PC-9 (cell line): Measurements from ENCODE around the gene IMMT. TPM values are rescaled to one million over a fixed set of nuclear protein-coding genes. Genes with fewer than 3 reads are reported as not detected.

Experiments
- BruUV-seq: library from RNA; stranded (reverse); fragments of 400-500 nt; replicated peaks from 2 replicates; lab custom pipeline; 2021; lab: Mats Ljungman, UMichigan
- CTCF ChIA-PET: fragments of 300-600 bp; sonication (Branson Sonifier 250); formaldehyde crosslinking; loops from one replicate; lab custom pipeline; 2022; ENCODE audit warnings: antibody characterized with exemption; lab: Charles Lee
- POLR2A ChIA-PET: fragments of 300-600 bp; sonication (Branson Sonifier 250); formaldehyde crosslinking; loops from one replicate; lab custom pipeline; 2022; ENCODE audit warnings: antibody characterized with exemption; ENCODE audit not compliant: unreplicated experiment; lab: Charles Lee
- DNase-seq, 2 experiments: peaks; one replicate each; pipeline versions ENCODE4 v3.0.0 to v3.0.0-alpha.2; 2015 to 2022; ENCODE audit warnings: mixed read lengths in 1 of 2
- H2AFZ ChIP-seq: fragments of 200-600 bp; sonication (generic); 2 replicates; pipeline ENCODE4 v1.8.1; 2017; ENCODE audit warnings: antibody characterized with exemption
- H3F3A ChIP-seq: fragments of 200-600 bp; sonication (generic); 2 replicates; pipeline ENCODE4 v1.8.1; 2017; ENCODE audit warnings: antibody characterized with exemption, mild to moderate bottlenecking, low read depth; ENCODE audit not compliant: insufficient read depth
- H3K27ac ChIP-seq: fragments of 200-600 bp; sonication (generic); 2 replicates; pipeline ENCODE4 v1.6.1; 2016; ENCODE audit warnings: mixed run types
- H3K27me3 ChIP-seq: fragments of 200-600 bp; sonication (generic); 2 replicates; pipeline ENCODE4 v1.6.1; 2016; ENCODE audit warnings: low read depth, mixed run types; ENCODE audit not compliant: insufficient read depth
- H3K36me3 ChIP-seq: fragments of 200-600 bp; sonication (generic); 2 replicates; pipeline ENCODE4 v1.6.1; 2016; ENCODE audit warnings: low read depth, mixed run types
- H3K4me1 ChIP-seq: fragments of 200-600 bp; sonication (generic); replicated peaks from 2 replicates; pipeline ENCODE4 v1.6.1; 2016; ENCODE audit warnings: mixed run types; ENCODE audit not compliant: insufficient read depth
- H3K4me2 ChIP-seq: fragments of 200-600 bp; sonication (generic); 2 replicates; pipeline ENCODE4 v1.6.1; 2017; ENCODE audit warnings: mixed run types
- H3K4me3 ChIP-seq: fragments of 200-600 bp; sonication (generic); 2 replicates; pipeline ENCODE4 v1.6.1; 2016; ENCODE audit warnings: mixed run types
- H3K79me2 ChIP-seq: fragments of 200-600 bp; sonication (generic); 2 replicates; pipeline ENCODE4 v1.6.1; 2017; ENCODE audit warnings: low read depth, mixed run types
- H3K9me2 ChIP-seq: fragments of 200-600 bp; sonication (generic); 2 replicates; pipeline ENCODE4 v1.8.1; 2017; ENCODE audit warnings: mild to moderate bottlenecking; ENCODE audit not compliant: insufficient read depth
- H3K9me3 ChIP-seq: fragments of 200-600 bp; sonication (generic); 2 replicates; pipeline ENCODE4 v1.8.1; 2016; ENCODE audit warnings: low read depth; ENCODE audit not compliant: insufficient read depth
- H4K20me1 ChIP-seq: fragments of 200-600 bp; sonication (generic); 2 replicates; pipeline ENCODE4 v1.8.1; 2017; ENCODE audit not compliant: insufficient read depth
- CTCF ChIP-seq: fragments of 200-600 bp; sonication (generic); conservative IDR thresholded peaks from 2 replicates; pipeline ENCODE4 v1.6.1; 2017; ENCODE audit warnings: mixed run types, antibody characterized with exemption, mild to moderate bottlenecking, moderate library complexity
- EZH2 ChIP-seq: fragments of 200-600 bp; sonication (generic); IDR thresholded peaks from 2 replicates; pipeline ENCODE4 v1.8.0; 2017; ENCODE audit warnings: antibody characterized with exemption, low read depth
- intact Hi-C: fragments of 100-400 bp; cut with micrococcal nuclease; formaldehyde crosslinking; loops from one replicate; pipeline ENCODE4 v1.10.0; 2022; ENCODE audit not compliant: unreplicated experiment
- total RNA-seq: library from RNA; stranded (reverse); gene quantifications from 2 replicates; pipeline ENCODE4 v1.2.3, GENCODE V29; 2021

Gene IMMT
- total RNA-seq, 1 experiment from 2014 or later: 114 TPM

- no TSS peak for BruUV-seq
- Histone ChIP-seq H3K4me3 (no peak overlapping the region), H4K20me1 (no peaks in the 10 kb centered on the region), H3K27me3 (no peaks in the 10 kb centered on the region), H3K9me3 (no peaks in the 10 kb centered on the region), H3F3A (no peaks in the 10 kb centered on the region), H3K4me1 (no peaks in the 10 kb centered on the region), H3K36me3 (peaks cover 25% of the 10 kb centered on the region), H3K9me2 (no peaks in the 10 kb centered on the region), H3K79me2 (no peaks in the 10 kb centered on the region), H2AFZ (no peak overlapping the region), H3K4me2 (no peak overlapping the region), H3K27ac (no peak overlapping the region)
- ChIA-PET POLR2A (no interaction called here), CTCF (no interaction called here)
- TF ChIP-seq EZH2 (no peak), CTCF (no peak)
- no peak for DNase-seq
- intact Hi-C loops: no loop called here
Measured at GRCh38 chr2:86213699-86214502, 18.6 kb upstream of the IMMT start.

GRCh38 chr2:86213056-86213455 is 17.8 kb upstream of the IMMT start:
- DNase-seq: no peak
- CTCF ChIA-PET: no interaction called here
- TF ChIP-seq CTCF (no peak), EZH2 (no peak)
- no peaks in the 10 kb centered on the region for H4K20me1 ChIP-seq
- POLR2A ChIA-PET: no interaction called here
- no peaks in the 10 kb centered on the region for H3F3A ChIP-seq
- H3K4me1 ChIP-seq: no peaks in the 10 kb centered on the region
- H3K27ac ChIP-seq: no peak overlapping the region
- no peaks in the 10 kb centered on the region for H3K9me3 ChIP-seq
- H3K27me3 ChIP-seq: no peaks in the 10 kb centered on the region
- no peak overlapping the region for H3K4me2 ChIP-seq
- BruUV-seq: no TSS peak
- intact Hi-C loops: no loop called here
- peaks cover 26% of the 10 kb centered on the region for H3K36me3 ChIP-seq
- H3K9me2 ChIP-seq: no peaks in the 10 kb centered on the region
- no peaks in the 10 kb centered on the region for H3K79me2 ChIP-seq
- no peak overlapping the region for H3K4me3 ChIP-seq
- H2AFZ ChIP-seq: no peak overlapping the region

DNA sequence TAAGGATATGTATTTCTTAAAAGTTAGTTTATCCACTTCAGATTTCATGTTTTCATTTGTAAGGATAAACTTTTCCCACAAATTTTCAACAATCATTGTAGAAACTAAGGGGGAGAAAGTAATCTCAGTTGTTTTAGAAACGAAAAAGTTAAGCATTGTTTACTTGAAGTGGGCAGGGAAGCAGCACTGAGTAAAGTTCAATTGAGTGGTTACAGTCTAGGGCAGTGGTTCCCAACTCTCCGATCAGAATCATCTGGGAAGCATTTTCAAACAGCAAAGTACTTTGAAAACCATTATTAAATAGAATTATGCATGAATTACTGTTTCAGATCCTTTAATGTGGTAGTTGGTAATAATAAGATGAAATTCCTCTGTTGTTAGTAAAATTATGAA is 16.5 kb upstream of the IMMT start:
- POLR2A ChIA-PET: no interaction called here
- CTCF ChIA-PET: no interaction called here
- intact Hi-C loops: no loop called here

More for the DNA sequence above, 16.5 kb upstream of the IMMT start:
- TF ChIP-seq CTCF (no peak), EZH2 (no peak)
- no peak for DNase-seq
- no peak overlapping the region for H3K4me2 ChIP-seq
- no peaks in the 10 kb centered on the region for H4K20me1 ChIP-seq
- H3K9me2 ChIP-seq: no peaks in the 10 kb centered on the region
- no peak overlapping the region for H2AFZ ChIP-seq
- H3K36me3 ChIP-seq: peaks cover 32% of the 10 kb centered on the region
- no peaks in the 10 kb centered on the region for H3K4me1 ChIP-seq
- no peaks in the 10 kb centered on the region for H3K9me3 ChIP-seq
- H3K79me2 ChIP-seq: no peaks in the 10 kb centered on the region
- H3K4me3 ChIP-seq: no peak overlapping the region
- H3F3A ChIP-seq: no peaks in the 10 kb centered on the region
- BruUV-seq: no TSS peak
- no peak overlapping the region for H3K27ac ChIP-seq
- no peaks in the 10 kb centered on the region for H3K27me3 ChIP-seq
